Activated CD4-positive, alpha-beta T cell treated with anti-CD3 and anti-CD28 coated beads for 36 hours (primary cell): Measurements from ENCODE around the gene APOBEC3A. TPM values are rescaled to one million over a fixed set of nuclear protein-coding genes. Genes with fewer than 3 reads are reported as not detected.
"Not testable (repeated sequence)": the region's sequence is repeated elsewhere in the genome, so short reads cannot be mapped to it uniquely, and the experiment has no call there.

ENCODE experiments used
- ATAC-seq: fragments of 200-7000 bp; cut with Tn5 transposase; one replicate; pipeline ENCODE4 v1.10.0; 2021; ENCODE audit warnings: mild to moderate bottlenecking, moderate library complexity
- CTCF ChIA-PET: fragments of 350-600 bp; sonication (Branson Sonifier 250); formaldehyde crosslinking; loops from one replicate; lab custom pipeline; 2021; ENCODE audit warnings: antibody characterized with exemption; lab: Charles Lee
- POLR2A ChIA-PET: fragments of 350-600 bp; sonication (Branson Sonifier 250); formaldehyde crosslinking; loops from one replicate; lab custom pipeline; 2021; ENCODE audit warnings: antibody characterized with exemption, inconsistent platforms; lab: Charles Lee
- DNase-seq: peaks from one replicate; pipeline ENCODE4 v3.0.0-alpha.2; 2020
- H3K27ac Mint-ChIP-seq: one replicate; pipeline ENCODE4 v1.8.0; 2021; ENCODE audit warnings: mixed read lengths
- H3K27me3 Mint-ChIP-seq: one replicate; pipeline ENCODE4 v1.8.0; 2021; ENCODE audit warnings: mixed read lengths
- H3K36me3 Mint-ChIP-seq: one replicate; pipeline ENCODE4 v1.8.0; 2021; ENCODE audit warnings: low read depth, mixed read lengths
- H3K4me1 Mint-ChIP-seq: one replicate; pipeline ENCODE4 v1.8.0; 2021; ENCODE audit warnings: mixed read lengths
- H3K4me3 Mint-ChIP-seq: one replicate; pipeline ENCODE4 v1.8.0; 2021; ENCODE audit warnings: mild to moderate bottlenecking, moderate library complexity, mixed read lengths
- H3K9me3 Mint-ChIP-seq: one replicate; pipeline ENCODE4 v1.8.0; 2021; ENCODE audit warnings: low read depth, mixed read lengths
- intact Hi-C, 2 experiments: fragments of 100-400 bp; cut with DNase I in 1 of 2; cut with micrococcal nuclease in 1 of 2; formaldehyde crosslinking; loops; one replicate each; pipeline versions ENCODE4 v1.14.2 to v1.15.1; 2022 to 2024; cut with DNase I, micrococcal nuclease
- total RNA-seq, 2 experiments: library from RNA; stranded (reverse); gene quantifications; one replicate each; pipeline ENCODE4 v1.2.3, GENCODE V29; 2021

APOBEC3A gene
- total RNA-seq, 2 experiments from 2014 or later = not detected

DNA sequence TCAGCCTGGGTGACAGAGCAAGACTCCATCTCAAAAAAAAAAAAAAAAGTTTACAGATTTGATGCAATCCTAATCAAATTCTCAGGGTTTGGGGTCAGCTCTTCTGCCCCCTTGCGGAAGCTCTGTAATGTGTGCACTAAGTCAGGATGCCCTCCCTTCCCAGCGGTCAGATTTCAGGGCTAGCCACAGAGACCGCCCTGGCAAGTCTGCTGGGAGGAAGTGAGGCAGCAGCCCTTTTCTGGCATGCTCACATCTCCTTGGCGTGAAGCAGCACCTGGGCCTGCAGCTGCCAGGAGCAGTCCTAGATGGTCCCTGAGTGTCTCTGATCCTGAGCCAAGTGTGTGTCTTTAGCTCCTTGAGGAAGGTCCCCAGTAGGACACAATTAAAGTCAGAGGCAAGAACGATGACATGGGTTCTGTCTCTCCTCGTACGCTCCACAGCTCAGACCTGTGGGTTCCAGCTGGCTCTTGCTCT is 45.8 kb downstream of the APOBEC3A start:
- Mint-ChIP-seq H3K27me3 (no peaks in the 10 kb centered on the region), H3K4me1 (peaks cover 6% of the 10 kb centered on the region), H3K4me3 (no peak overlapping the region), H3K9me3 (peaks cover under 1% of the 10 kb centered on the region), H3K27ac (no peak overlapping the region), H3K36me3 (no peaks in the 10 kb centered on the region)
- DNase-seq (peak; percentile 88), ATAC-seq (peak; percentile 96)
- CTCF ChIA-PET = interaction anchor here (0.5 to 7.8 kb wide), 32 partner anchors 9 to 951 kb away, joined by 3 to 86 read pairs (median 4); partner anchors contain the start of genes CBX6 and CBX7
- POLR2A ChIA-PET = interaction anchor here (0.6 kb wide), 1 partner anchor 727 kb away, joined by 4 read pairs; no protein-coding TSS in a partner anchor
- intact Hi-C loops = loop anchor here (1.0 kb wide), 6 partner anchors 18 to 235 kb away; no protein-coding TSS in a partner anchor

DNA sequence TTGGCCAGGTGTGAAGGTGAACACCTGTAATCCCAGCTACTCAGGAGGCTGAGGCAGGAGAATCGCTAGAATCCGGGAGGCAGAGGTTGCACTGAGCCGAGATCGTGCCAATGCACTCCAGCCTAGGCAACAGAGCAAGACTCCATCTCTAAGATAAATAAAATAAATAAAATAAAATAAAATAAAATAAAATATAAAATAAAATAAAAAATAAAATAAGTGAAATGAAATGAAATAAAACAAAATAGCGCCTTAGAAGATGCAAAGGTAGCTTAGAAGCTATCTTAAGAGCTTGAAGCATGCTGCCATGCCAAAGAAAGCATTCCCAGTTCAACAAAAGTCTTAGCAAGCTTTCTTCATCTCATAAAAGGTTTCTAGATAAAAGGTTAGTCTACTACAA is 49.8 kb downstream of the APOBEC3A start:
- H3K9me3 Mint-ChIP-seq = no peaks in the 10 kb centered on the region
- intact Hi-C loops = loop anchor here (1.0 to 2.0 kb wide), 3 partner anchors 111 to 300 kb away; no protein-coding TSS in a partner anchor
- no peak overlapping the region for H3K4me3 Mint-ChIP-seq
- ChIA-PET POLR2A (no interaction called here), CTCF (interaction anchor here (0.6 to 7.8 kb wide), 6 partner anchors 14 to 166 kb away, joined by 3 to 86 read pairs (median 3); partner anchors contain the start of gene CBX6)
- no peaks in the 10 kb centered on the region for H3K27me3 Mint-ChIP-seq
- ATAC-seq (no peak), DNase-seq (no peak)
- no peaks in the 10 kb centered on the region for H3K36me3 Mint-ChIP-seq
- H3K27ac Mint-ChIP-seq = no peak overlapping the region
- H3K4me1 Mint-ChIP-seq = peaks cover 10% of the 10 kb centered on the region

DNA sequence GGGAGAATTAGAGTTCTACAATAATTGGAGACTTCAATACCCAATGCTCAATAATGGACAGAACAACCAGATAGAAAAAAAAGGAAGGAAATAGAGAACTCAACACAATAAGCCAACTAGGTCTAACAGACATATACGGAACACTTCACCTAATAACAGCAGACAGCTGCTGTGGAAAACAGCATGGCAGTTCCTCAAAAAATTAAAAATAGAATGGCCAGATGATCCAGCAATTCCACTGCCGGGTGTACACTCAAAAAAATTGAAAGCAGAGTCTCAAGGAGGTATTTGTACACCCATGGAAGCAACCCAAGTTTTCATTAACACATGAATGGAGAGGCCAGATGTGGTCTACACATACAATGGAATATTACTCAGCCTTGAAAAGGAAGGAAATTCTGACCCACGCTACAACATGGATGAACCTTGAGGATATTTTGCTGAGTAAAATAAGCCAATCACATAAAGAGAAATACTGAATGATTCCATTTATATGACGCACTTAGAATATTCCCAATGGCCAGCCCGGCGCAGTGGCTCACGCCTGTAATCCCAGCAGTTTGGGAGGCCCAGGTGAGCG is 51.0 kb downstream of the APOBEC3A start:
- H3K36me3 Mint-ChIP-seq, H3K4me3 Mint-ChIP-seq, H3K9me3 Mint-ChIP-seq, POLR2A ChIA-PET, H3K27me3 Mint-ChIP-seq, DNase-seq, H3K27ac Mint-ChIP-seq, intact Hi-C loops, ATAC-seq: not testable (repeated sequence)
- peaks cover 14% of the 10 kb centered on the region for H3K4me1 Mint-ChIP-seq
- CTCF ChIA-PET = interaction anchor here (0.7 to 7.8 kb wide), 5 partner anchors 45 to 162 kb away, joined by 3 to 86 read pairs (median 3); partner anchors contain the start of gene CBX6

DNA sequence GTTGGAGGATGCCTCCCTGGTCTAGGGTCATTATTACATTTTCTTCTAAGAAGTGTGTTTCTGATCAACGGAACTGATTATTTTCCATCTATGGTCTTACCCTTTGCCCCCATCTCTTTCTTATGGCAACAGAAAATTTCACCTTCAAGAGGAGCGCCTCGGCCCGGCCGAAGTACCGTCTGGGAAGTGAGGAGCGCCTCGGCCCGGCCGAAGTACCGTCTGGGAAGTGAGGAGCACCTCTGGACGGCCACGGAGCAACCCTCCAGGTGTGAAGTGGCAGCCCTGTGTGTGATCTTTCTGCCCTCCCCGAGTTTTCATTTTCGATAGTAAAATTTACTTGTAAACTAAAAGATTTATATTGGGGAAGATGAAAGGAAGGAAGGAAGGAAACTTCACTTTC is 53.5 kb downstream of the APOBEC3A start:
- Mint-ChIP-seq H3K27me3 (no peaks in the 10 kb centered on the region), H3K9me3 (no peaks in the 10 kb centered on the region), H3K4me3 (no peak overlapping the region), H3K4me1 (peaks cover 25% of the 10 kb centered on the region), H3K27ac (no peak overlapping the region), H3K36me3 (peaks cover 4% of the 10 kb centered on the region)
- no peak for DNase-seq
- CTCF ChIA-PET = no interaction called here
- intact Hi-C loops = loop anchor here (5.0 to 10.0 kb wide), 4 partner anchors 66 to 514 kb away; partner anchors contain the start of genes APOBEC3G (in 1 of the 2), ATF4 (in 1 of the 2), RPL3 (in 1 of the 2) and SUN2 (in 1 of the 2)
- POLR2A ChIA-PET = no interaction called here
- ATAC-seq = no peak

Other genes starting within 250 kb of the APOBEC3A start
- 100 to 1,000 TPM in 1 of 2 experiments, 10 to 100 TPM in 1; 87.2 to 102 TPM for gene SUN2, start 201.6 kb upstream of the APOBEC3A start, total RNA-seq
- 1 to 10 TPM; 7.4 to 8.0 TPM for gene DNAL4, start 163.5 kb upstream of the APOBEC3A start, total RNA-seq
- 1 to 10 TPM; 1.3 to 1.4 TPM for gene NPTXR, start 113.6 kb upstream of the APOBEC3A start, total RNA-seq
- 100 to 1,000 TPM in 1 of 2 experiments, 10 to 100 TPM in 1; 96.1 to 112 TPM for gene CBX6, start 85.4 kb upstream of the APOBEC3A start, total RNA-seq
- 1 to 10 TPM; 8.0 to 8.5 TPM for gene APOBEC3B, start 24.7 kb downstream of the APOBEC3A start, total RNA-seq
- gene APOBEC3C, start 56.6 kb downstream of the APOBEC3A start, total RNA-seq = 10 to 100 TPM; 75.3 to 98.5 TPM
- 10 to 100 TPM; 27.0 to 28.2 TPM for gene APOBEC3D, start 63.5 kb downstream of the APOBEC3A start, total RNA-seq
- gene APOBEC3F, start 83.3 kb downstream of the APOBEC3A start, total RNA-seq = 10 to 100 TPM; 19.0 to 24.5 TPM
- gene APOBEC3G, start 119.7 kb downstream of the APOBEC3A start, total RNA-seq = 10 to 100 TPM; 45.9 to 47.4 TPM
- gene APOBEC3H, start 139.6 kb downstream of the APOBEC3A start, total RNA-seq = 1 to 10 TPM; 5.2 to 7.3 TPM
- 10 to 100 TPM; 19.9 to 20.3 TPM for gene CBX7, start 195.1 kb downstream of the APOBEC3A start, total RNA-seq